GM19438 (cell line): ENCODE results near the gene YWHAE.
"Not testable (repeated sequence)": the region's sequence is repeated elsewhere in the genome, so short reads cannot be mapped to it uniquely, and the experiment has no call there.

Experiments used
- ATAC-seq: cut with Tn5 transposase; IDR thresholded peaks from one replicate; pipeline ENCODE4 v1.9.1; 2021; ENCODE audit warnings: low read depth; ENCODE audit not compliant: unreplicated experiment

The YWHAE gene

GRCh38 chr17:1375615-1376014 is 24.4 kb downstream of the YWHAE start:
- no peak for ATAC-seq

- no peak for ATAC-seq
Measured at GRCh38 chr17:1374431-1375177, 25.4 kb downstream of the YWHAE start.

- no peak for ATAC-seq
Measured at GRCh38 chr17:1373707-1374237, 26.2 kb downstream of the YWHAE start.

GRCh38 chr17:1372618-1373017 is 27.4 kb downstream of the YWHAE start:
- no peak for ATAC-seq

GRCh38 chr17:1371893-1372590 is 28.0 kb downstream of the YWHAE start:
- no peak for ATAC-seq

- no peak for ATAC-seq
Measured at GRCh38 chr17:1368588-1368987, 31.4 kb downstream of the YWHAE start.

GRCh38 chr17:1367351-1367745 is 32.7 kb downstream of the YWHAE start:
- ATAC-seq = no peak

GRCh38 chr17:1366234-1366633 is 33.8 kb downstream of the YWHAE start:
- ATAC-seq = no peak

- ATAC-seq = no peak
Measured at GRCh38 chr17:1365445-1366039, 34.5 kb downstream of the YWHAE start.

GRCh38 chr17:1362964-1363363 is 37.1 kb downstream of the YWHAE start:
- no peak for ATAC-seq

GRCh38 chr17:1362065-1362848 is 37.8 kb downstream of the YWHAE start:
- no peak for ATAC-seq

GRCh38 chr17:1360975-1361374 is 39.0 kb downstream of the YWHAE start:
- ATAC-seq = no peak

GRCh38 chr17:1360315-1360714 is 39.7 kb downstream of the YWHAE start:
- ATAC-seq = not testable (repeated sequence)

GRCh38 chr17:1354030-1354429 is 46.0 kb downstream of the YWHAE start:
- no peak for ATAC-seq

GRCh38 chr17:1352530-1352929 is 47.5 kb downstream of the YWHAE start:
- not testable (repeated sequence) for ATAC-seq

- ATAC-seq = no peak
Measured at GRCh38 chr17:1351971-1352370, 48.1 kb downstream of the YWHAE start.

GRCh38 chr17:1351275-1351674 is 48.7 kb downstream of the YWHAE start:
- ATAC-seq = no peak

GRCh38 chr17:1347589-1348323 is 52.3 kb downstream of the YWHAE start:
- no peak for ATAC-seq

- no peak for ATAC-seq
Measured at GRCh38 chr17:1344521-1344920, 55.5 kb downstream of the YWHAE start.

- ATAC-seq = no peak
Measured at GRCh38 chr17:1343554-1343953, 56.5 kb downstream of the YWHAE start.
